Testis (tissue), 2 donors: ENCODE measurements around the gene PPP1R2.

Experiments used
- POLR2A ChIP-seq: fragments of 450-650 bp; IDR thresholded peaks from one replicate; pipeline ENCODE4 v1.6.1; 2017; ENCODE audit warnings: antibody characterized with exemption, mild to moderate bottlenecking, moderate library complexity
- TF ChIP-seq, protein P1 (sequence below), 3 experiments: fragments of 450-650 bp in 2 of 3; fragments of 200-600 bp in 1 of 3; sonication (generic) in 1 of 3; IDR thresholded peaks; one replicate each; pipeline ENCODE4 v1.5.1; 2016 to 2019; ENCODE audit warnings: antibody characterized with exemption in 3 of 3, mild to moderate bottlenecking in 2 of 3, moderate library complexity in 1 of 3

DNA sequence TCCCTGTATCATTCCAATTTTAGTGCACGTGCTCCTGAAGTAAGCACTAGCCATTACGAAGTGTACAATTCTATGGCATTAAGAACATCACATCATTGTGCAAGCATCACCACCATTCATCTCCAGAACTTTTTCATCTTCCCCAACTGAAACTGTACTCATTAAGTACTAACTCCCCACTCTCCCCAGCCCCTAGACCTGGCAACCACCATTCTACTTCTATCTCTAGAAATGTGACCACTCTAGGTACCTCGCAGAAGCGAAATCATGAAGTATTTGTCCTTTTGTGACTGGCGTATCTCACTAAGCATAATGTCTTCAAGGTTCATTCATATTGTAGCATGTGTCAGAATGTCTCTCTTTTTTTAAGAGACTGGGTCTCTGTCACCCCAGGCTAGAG is 11.4 kb downstream of the PPP1R2 start:
- TF ChIP-seq, protein P1, sequence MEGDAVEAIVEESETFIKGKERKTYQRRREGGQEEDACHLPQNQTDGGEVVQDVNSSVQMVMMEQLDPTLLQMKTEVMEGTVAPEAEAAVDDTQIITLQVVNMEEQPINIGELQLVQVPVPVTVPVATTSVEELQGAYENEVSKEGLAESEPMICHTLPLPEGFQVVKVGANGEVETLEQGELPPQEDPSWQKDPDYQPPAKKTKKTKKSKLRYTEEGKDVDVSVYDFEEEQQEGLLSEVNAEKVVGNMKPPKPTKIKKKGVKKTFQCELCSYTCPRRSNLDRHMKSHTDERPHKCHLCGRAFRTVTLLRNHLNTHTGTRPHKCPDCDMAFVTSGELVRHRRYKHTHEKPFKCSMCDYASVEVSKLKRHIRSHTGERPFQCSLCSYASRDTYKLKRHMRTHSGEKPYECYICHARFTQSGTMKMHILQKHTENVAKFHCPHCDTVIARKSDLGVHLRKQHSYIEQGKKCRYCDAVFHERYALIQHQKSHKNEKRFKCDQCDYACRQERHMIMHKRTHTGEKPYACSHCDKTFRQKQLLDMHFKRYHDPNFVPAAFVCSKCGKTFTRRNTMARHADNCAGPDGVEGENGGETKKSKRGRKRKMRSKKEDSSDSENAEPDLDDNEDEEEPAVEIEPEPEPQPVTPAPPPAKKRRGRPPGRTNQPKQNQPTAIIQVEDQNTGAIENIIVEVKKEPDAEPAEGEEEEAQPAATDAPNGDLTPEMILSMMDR (IDR thresholded peaks at IDR 0.05), result no peak
- no peak for TF ChIP-seq POLR2A
